GM12865 (cell line): ENCODE data around the gene COL18A1.

Experiments
- DNase-seq: peaks from one replicate; pipeline ENCODE4 v3.0.0; 2010; ENCODE audit warnings: low read depth
- H3K4me3 ChIP-seq: 2 replicates; pipeline ENCODE4 v1.5.1; 2011; ENCODE audit warnings: mild to moderate bottlenecking, low read depth, low read length, control low read depth
- CTCF ChIP-seq: IDR thresholded peaks from 2 replicates; pipeline ENCODE4 v1.5.1; 2011; ENCODE audit warnings: low read length, control low read depth, low read depth, inconsistent platforms; ENCODE audit not compliant: insufficient read depth; ENCODE audit errors: missing control alignments

Gene COL18A1

GRCh38 chr21:45403133-45403824 lies 1.7 kb upstream of the COL18A1 start:
- DNase-seq, result no peak
- no peak overlapping the region for H3K4me3 ChIP-seq
- TF ChIP-seq CTCF, result no peak

GRCh38 chr21:45403825-45404729 lies 888 bp upstream of the COL18A1 start:
- H3K4me3 ChIP-seq, result no peak overlapping the region

GRCh38 chr21:45405271-45405818 lies 380 bp downstream of the COL18A1 start:
- DNase-seq, result no peak

More at GRCh38 chr21:45403825-45404729, 888 bp upstream of the COL18A1 start:
- no peak for DNase-seq
- no peak for TF ChIP-seq CTCF

GRCh38 chr21:45405819-45406762 lies 1.1 kb downstream of the COL18A1 start:
- no peak for TF ChIP-seq CTCF
- DNase-seq, result no peak
- no peak overlapping the region for H3K4me3 ChIP-seq

More at GRCh38 chr21:45405271-45405818, 380 bp downstream of the COL18A1 start:
- no peak overlapping the region for H3K4me3 ChIP-seq
- no peak for TF ChIP-seq CTCF

GRCh38 chr21:45406801-45407628 lies 2.0 kb downstream of the COL18A1 start:
- DNase-seq, result no peak
- H3K4me3 ChIP-seq, result no peak overlapping the region
- TF ChIP-seq CTCF, result no peak
